Measurements from ENCODE around the gene TNFRSF4. TPM values are rescaled to one million over a fixed set of nuclear protein-coding genes. Genes with fewer than 3 reads are reported as not detected.

The TNFRSF4 gene
- total RNA-seq, 1 donor from 2014 or later, result not detected

DNA sequence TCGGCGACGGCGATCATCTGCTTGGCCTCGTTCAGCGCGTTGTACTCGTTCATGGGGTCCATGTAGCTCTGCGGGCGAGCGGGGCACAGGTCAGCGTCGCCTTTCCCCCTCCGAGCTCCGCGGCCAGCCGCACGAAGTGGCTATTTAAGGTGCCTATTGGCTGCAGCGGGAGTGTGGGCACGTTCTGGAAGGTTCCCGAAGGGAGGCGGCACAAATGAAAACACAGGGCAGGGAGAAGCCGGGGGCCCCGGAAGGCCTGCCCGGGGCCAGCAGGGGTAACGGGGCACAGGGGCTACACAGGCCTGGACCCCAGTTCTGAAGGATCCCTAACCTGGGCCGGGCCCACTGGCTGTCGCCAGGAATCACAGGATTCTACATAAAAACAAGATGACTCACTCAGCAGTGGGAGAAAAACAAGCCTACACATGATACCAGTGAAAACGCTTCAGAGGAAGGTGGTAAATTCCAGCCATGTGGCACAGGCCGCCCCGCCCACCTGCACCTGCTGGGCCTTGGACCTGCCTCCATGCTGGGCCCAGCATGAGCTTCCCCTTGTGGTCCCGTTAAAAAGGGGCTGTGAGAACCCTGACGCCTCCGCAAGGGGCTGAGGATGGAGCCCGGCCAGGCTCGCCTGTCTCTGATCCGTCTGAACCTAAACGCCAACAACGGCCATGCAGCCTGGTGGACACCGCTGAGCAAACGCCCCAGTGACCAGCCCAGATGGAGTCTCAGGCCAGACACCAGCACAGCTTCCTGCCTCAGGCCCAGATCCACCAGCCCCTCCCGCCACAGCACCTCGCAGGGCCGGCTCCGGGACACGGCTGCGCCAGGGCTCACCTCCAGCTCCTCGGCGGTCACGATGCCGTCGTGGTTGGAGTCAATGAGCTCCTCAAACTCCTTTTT is 3.9 kb upstream of the TNFRSF4 start:
- intact Hi-C loops (cut with DNase I), result no loop called here
- Histone ChIP-seq H3K27ac (no peak overlapping the region), H3K27me3 (no peaks in the 10 kb centered on the region), H3K36me3 (peaks cover 0 to 43% of the 10 kb centered on the region in 2 donors), H3K4me3 (no peak overlapping the region), H3K4me1 (peaks cover 5% of the 10 kb centered on the region), H3K9me3 (no peaks in the 10 kb centered on the region)
- no peak for TF ChIP-seq POLR2AphosphoS5 (IDR thresholded peaks at IDR 0.05; ENCODE audit: insufficient read depth in 1 of 2, low read depth in 1 of 2)
- no peak for TF ChIP-seq POLR2A (IDR thresholded peaks at IDR 0.05)
- no peak for TF ChIP-seq CTCF (IDR thresholded peaks at IDR 0.05)
- DNase-seq (ENCODE audit: extremely low spot score in 2 of 2), result no peak

DNA sequence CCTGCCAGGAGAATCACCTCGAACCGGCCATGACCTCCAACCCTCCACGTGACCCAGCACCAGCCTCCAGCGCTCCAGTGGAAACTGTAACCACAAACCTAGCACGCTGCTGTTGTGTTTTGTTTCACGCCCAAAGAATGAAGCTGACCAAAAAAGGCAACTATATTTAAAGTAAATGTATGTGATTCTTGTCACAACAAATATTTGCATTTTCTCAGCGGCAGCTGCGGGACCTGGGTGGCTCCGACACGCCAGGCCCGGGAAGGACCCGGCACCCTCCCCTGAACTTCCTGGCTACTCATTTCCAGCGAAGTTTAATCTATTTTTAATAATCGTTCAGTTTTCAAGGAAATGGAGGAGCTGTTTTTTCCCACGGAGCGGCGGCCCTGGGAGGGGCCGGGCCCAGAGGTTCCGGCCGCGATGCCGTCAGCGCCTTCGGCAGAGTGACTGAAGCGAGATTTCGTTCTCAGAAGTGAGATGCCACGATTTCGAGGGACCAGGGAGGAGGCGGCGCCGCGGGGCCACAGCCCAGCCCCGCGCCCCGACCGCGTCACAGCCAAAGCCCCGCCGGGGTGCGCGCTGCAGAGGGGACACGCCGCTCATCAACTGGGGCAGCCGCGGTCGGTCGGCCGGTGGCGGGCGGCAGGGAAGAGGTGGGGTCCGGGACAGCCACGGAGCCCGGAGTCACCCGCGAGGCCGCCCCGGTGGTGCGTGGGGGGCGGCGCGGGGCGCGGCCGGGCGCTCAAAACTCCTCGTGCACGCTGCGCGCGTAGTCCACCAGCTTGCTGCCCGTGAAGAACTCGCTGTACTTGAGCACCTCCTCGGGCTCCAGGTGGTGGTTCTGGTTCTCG is 3.0 kb upstream of the TNFRSF4 start:
- intact Hi-C loops (cut with DNase I), result no loop called here
- Histone ChIP-seq H3K4me3 (no peak overlapping the region), H3K9me3 (no peaks in the 10 kb centered on the region), H3K27ac (no peak overlapping the region), H3K4me1 (peaks cover 12% of the 10 kb centered on the region), H3K36me3 (peaks cover 0 to 35% of the 10 kb centered on the region in 2 donors), H3K27me3 (no peaks in the 10 kb centered on the region)
- TF ChIP-seq POLR2AphosphoS5 (IDR thresholded peaks at IDR 0.05; ENCODE audit: insufficient read depth in 1 of 2, low read depth in 1 of 2), result no peak
- no peak for TF ChIP-seq POLR2A (IDR thresholded peaks at IDR 0.05)
- no peak for TF ChIP-seq CTCF (IDR thresholded peaks at IDR 0.05)
- no peak for DNase-seq (ENCODE audit: extremely low spot score in 2 of 2)

- Histone ChIP-seq H3K27ac (no peak overlapping the region), H3K9me3 (no peaks in the 10 kb centered on the region), H3K27me3 (no peaks in the 10 kb centered on the region), H3K36me3 (peaks cover 0 to 31% of the 10 kb centered on the region in 2 donors), H3K4me1 (peaks cover 13% of the 10 kb centered on the region), H3K4me3 (no peak overlapping the region)
- intact Hi-C loops (cut with DNase I), result no loop called here
- DNase-seq (ENCODE audit: extremely low spot score in 2 of 2), result no peak
- TF ChIP-seq POLR2A (IDR thresholded peaks at IDR 0.05), result no peak
- no peak for TF ChIP-seq POLR2AphosphoS5 (IDR thresholded peaks at IDR 0.05; ENCODE audit: insufficient read depth in 1 of 2, low read depth in 1 of 2)
- no peak for TF ChIP-seq CTCF (IDR thresholded peaks at IDR 0.05)
Measured at GRCh38 chr1:1215881-1216605, 2.1 kb upstream of the TNFRSF4 start.

GRCh38 chr1:1215080-1215676 is 1.2 kb upstream of the TNFRSF4 start:
- TF ChIP-seq CTCF (IDR thresholded peaks at IDR 0.05), result no peak
- peaks cover 0 to 31% of the 10 kb centered on the region in 2 donors for H3K36me3 ChIP-seq
- no peaks in the 10 kb centered on the region for H3K27me3 ChIP-seq
- no peaks in the 10 kb centered on the region for H3K9me3 ChIP-seq
- DNase-seq (ENCODE audit: extremely low spot score in 2 of 2), result no peak
- H3K4me1 ChIP-seq, result peaks cover 13% of the 10 kb centered on the region
- intact Hi-C loops (cut with DNase I), result no loop called here
- no peak overlapping the region for H3K27ac ChIP-seq
- no peak overlapping the region for H3K4me3 ChIP-seq
